ENCODE measurements around the gene SH3PXD2A. TPM values are rescaled to one million over a fixed set of nuclear protein-coding genes. Genes with fewer than 3 reads are reported as not detected.

Gene SH3PXD2A
- total RNA-seq, 1 donor from 2014 or later = 12.2 TPM

- no peaks in the 10 kb centered on the region for H3K27me3 ChIP-seq (ENCODE audit: control insufficient read depth, insufficient read depth, low read length)
- no peak for DNase-seq (ENCODE audit: low read depth)
- no peak for TF ChIP-seq CTCF (IDR thresholded peaks at IDR 0.05; ENCODE audit: insufficient read depth, low read length, poor library complexity, severe bottlenecking)
- no peak overlapping the region for H3K4me3 ChIP-seq (ENCODE audit: low read depth, low read length)
- no peaks in the 10 kb centered on the region for H3K36me3 ChIP-seq (ENCODE audit: control insufficient read depth, insufficient read depth, low read length)
These were observed 20.8 kb upstream of the SH3PXD2A start for GRCh38 chr10:103876155-103876554.

GRCh38 chr10:103874730-103875129 is 19.4 kb upstream of the SH3PXD2A start:
- DNase-seq (ENCODE audit: low read depth) = no peak
- no peak for TF ChIP-seq CTCF (IDR thresholded peaks at IDR 0.05; ENCODE audit: insufficient read depth, low read length, poor library complexity, severe bottlenecking)
- no peaks in the 10 kb centered on the region for H3K27me3 ChIP-seq (ENCODE audit: control insufficient read depth, insufficient read depth, low read length)

GRCh38 chr10:103872137-103872931 is 17.0 kb upstream of the SH3PXD2A start:
- no peak for TF ChIP-seq CTCF (IDR thresholded peaks at IDR 0.05; ENCODE audit: insufficient read depth, low read length, poor library complexity, severe bottlenecking)
- H3K36me3 ChIP-seq (ENCODE audit: control insufficient read depth, insufficient read depth, low read length) = no peaks in the 10 kb centered on the region
- no peak for DNase-seq (ENCODE audit: low read depth)
- H3K4me3 ChIP-seq (ENCODE audit: low read depth, low read length) = no peak overlapping the region
- no peaks in the 10 kb centered on the region for H3K27me3 ChIP-seq (ENCODE audit: control insufficient read depth, insufficient read depth, low read length)

More at GRCh38 chr10:103874730-103875129, 19.4 kb upstream of the SH3PXD2A start:
- Histone ChIP-seq H3K4me3 (ENCODE audit: low read depth, low read length) (no peak overlapping the region), H3K36me3 (ENCODE audit: control insufficient read depth, insufficient read depth, low read length) (no peaks in the 10 kb centered on the region)

- Histone ChIP-seq H3K4me3 (ENCODE audit: low read depth, low read length) (no peak overlapping the region), H3K36me3 (ENCODE audit: control insufficient read depth, insufficient read depth, low read length) (no peaks in the 10 kb centered on the region)
These were observed 15.6 kb upstream of the SH3PXD2A start for GRCh38 chr10:103871006-103871405.

GRCh38 chr10:103870516-103870915 is 15.1 kb upstream of the SH3PXD2A start:
- Histone ChIP-seq H3K36me3 (ENCODE audit: control insufficient read depth, insufficient read depth, low read length) (no peaks in the 10 kb centered on the region), H3K4me3 (ENCODE audit: low read depth, low read length) (no peak overlapping the region), H3K27me3 (ENCODE audit: control insufficient read depth, insufficient read depth, low read length) (no peaks in the 10 kb centered on the region)
- no peak for TF ChIP-seq CTCF (IDR thresholded peaks at IDR 0.05; ENCODE audit: insufficient read depth, low read length, poor library complexity, severe bottlenecking)
- DNase-seq (ENCODE audit: low read depth) = no peak

More at GRCh38 chr10:103871006-103871405, 15.6 kb upstream of the SH3PXD2A start:
- H3K27me3 ChIP-seq (ENCODE audit: control insufficient read depth, insufficient read depth, low read length) = no peaks in the 10 kb centered on the region
- no peak for TF ChIP-seq CTCF (IDR thresholded peaks at IDR 0.05; ENCODE audit: insufficient read depth, low read length, poor library complexity, severe bottlenecking)
- DNase-seq (ENCODE audit: low read depth) = no peak

- no peaks in the 10 kb centered on the region for H3K36me3 ChIP-seq (ENCODE audit: control insufficient read depth, insufficient read depth, low read length)
- H3K4me3 ChIP-seq (ENCODE audit: low read depth, low read length) = no peak overlapping the region
- H3K27me3 ChIP-seq (ENCODE audit: control insufficient read depth, insufficient read depth, low read length) = no peaks in the 10 kb centered on the region
- no peak for TF ChIP-seq CTCF (IDR thresholded peaks at IDR 0.05; ENCODE audit: insufficient read depth, low read length, poor library complexity, severe bottlenecking)
- DNase-seq (ENCODE audit: low read depth) = no peak
These were observed 14.0 kb upstream of the SH3PXD2A start for GRCh38 chr10:103869336-103869735.
